BLaER1 treated with 17β-estradiol and CSF1 and Interleukin-3, amounts not matched to agents 10 nM and 100 nM (cell line): Measurements from ENCODE around the gene ZNF484.

ENCODE experiments used
- H3K27ac ChIP-seq, 11 experiments: shearing (Covaris generic); formaldehyde crosslinking; 2 replicates each; pipeline ENCODE4 v1.8.1; 2022
- H3K27me3 ChIP-seq, 11 experiments: shearing (Covaris generic); formaldehyde crosslinking; 2 replicates each; pipeline ENCODE4 v1.8.1; 2022
- H3K36me3 ChIP-seq, 11 experiments: shearing (Covaris generic); formaldehyde crosslinking; 2 replicates each; pipeline ENCODE4 v1.8.1; 2022
- H3K4me1 ChIP-seq, 10 experiments: shearing (Covaris generic); formaldehyde crosslinking; 2 replicates each; pipeline ENCODE4 v1.8.1; 2022
- H3K4me2 ChIP-seq, 11 experiments: shearing (Covaris generic); formaldehyde crosslinking; 2 replicates each; pipeline ENCODE4 v1.8.1; 2022
- H3K4me3 ChIP-seq, 10 experiments: shearing (Covaris generic); formaldehyde crosslinking; 2 replicates each; pipeline ENCODE4 v1.8.1; 2022
- H3K9ac ChIP-seq, 11 experiments: shearing (Covaris generic); formaldehyde crosslinking; 2 replicates each; pipeline ENCODE4 v1.8.1; 2022
- H3K9me3 ChIP-seq, 11 experiments: shearing (Covaris generic); formaldehyde crosslinking; replicated peaks in 1 of 11; 2 replicates each; pipeline ENCODE4 v1.8.1; 2022
- H4K20me1 ChIP-seq, 11 experiments: shearing (Covaris generic); formaldehyde crosslinking; 2 replicates each; pipeline ENCODE4 v1.8.1; 2022
- Cebpa-rat ChIP-seq, 11 experiments: shearing (Covaris generic); IDR thresholded peaks; 2 replicates each; pipeline ENCODE4 v1.8.1; 2022

ZNF484 gene

GRCh38 chr9:92795598-92796336 is 82.1 kb downstream of the ZNF484 start:
- no peaks in the 10 kb centered on the region for H3K27me3 ChIP-seq
- no peak overlapping the region for H3K4me2 ChIP-seq
- no peak overlapping the region for H3K27ac ChIP-seq
- H3K9me3 ChIP-seq = no peaks in the 10 kb centered on the region
- no peak overlapping the region for H3K4me3 ChIP-seq
- H3K9ac ChIP-seq = no peak overlapping the region
- no peaks in the 10 kb centered on the region for H3K36me3 ChIP-seq
- peaks cover 5 to 20% (median 13%) of the 10 kb centered on the region in 10 experiments; a peak in 12 of 20 replicates for H3K4me1 ChIP-seq
- H4K20me1 ChIP-seq = no peaks in the 10 kb centered on the region
- no peak for TF ChIP-seq Cebpa-rat (IDR thresholded peaks at IDR 0.05)
